NCI-H2196 treated with DMSO at 0.1 percent for 48 hours (cell line): Measurements from ENCODE around the gene SYAP1.
"Not testable (repeated sequence)": the region's sequence is repeated elsewhere in the genome, so short reads cannot be mapped to it uniquely, and the experiment has no call there.

Experiments
- DNase-seq: peaks from one replicate; lab custom pipeline; 2025; ENCODE audit not compliant: unreplicated experiment; lab: John Stamatoyannopoulos, UW

Gene SYAP1

GRCh38 chrX:16719334-16720084 is at the start of gene SYAP1:
TSS of gene SYAP1 (plus strand) at chrX:16719612. CDS start at chrX:16719725, 113 bp downstream.
- peak; percentile 60 for DNase-seq

GRCh38 chrX:16671005-16671404 is 48.4 kb upstream of the SYAP1 start:
- peak; percentile 4 for DNase-seq

GRCh38 chrX:16678689-16679088 is 40.7 kb upstream of the SYAP1 start:
- no peak for DNase-seq

GRCh38 chrX:16683007-16683664 is 36.3 kb upstream of the SYAP1 start:
- DNase-seq, result no peak

GRCh38 chrX:16687514-16687913 is 31.9 kb upstream of the SYAP1 start:
- DNase-seq, result no peak

GRCh38 chrX:16695079-16695676 is 24.2 kb upstream of the SYAP1 start:
- no peak for DNase-seq

DNA sequence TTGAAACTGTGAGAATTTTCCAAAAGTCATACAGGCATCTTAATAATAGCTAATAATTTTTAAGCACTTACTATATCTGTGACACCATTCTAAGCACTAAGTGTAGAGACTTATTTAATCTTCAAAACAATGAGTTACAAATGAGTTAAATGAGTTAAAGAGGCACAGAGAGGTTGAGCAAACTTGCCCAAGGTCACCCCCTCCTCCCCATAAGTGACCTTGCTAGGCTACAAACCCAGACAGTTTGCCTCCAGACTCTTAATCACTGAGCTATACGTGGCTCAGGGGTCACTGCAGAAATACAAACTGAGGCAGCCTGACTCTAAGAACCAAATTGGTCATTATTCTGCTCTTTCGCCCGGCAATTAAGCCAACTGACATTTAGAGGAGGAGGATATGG is 22.5 kb upstream of the SYAP1 start:
- DNase-seq, result no peak

DNA sequence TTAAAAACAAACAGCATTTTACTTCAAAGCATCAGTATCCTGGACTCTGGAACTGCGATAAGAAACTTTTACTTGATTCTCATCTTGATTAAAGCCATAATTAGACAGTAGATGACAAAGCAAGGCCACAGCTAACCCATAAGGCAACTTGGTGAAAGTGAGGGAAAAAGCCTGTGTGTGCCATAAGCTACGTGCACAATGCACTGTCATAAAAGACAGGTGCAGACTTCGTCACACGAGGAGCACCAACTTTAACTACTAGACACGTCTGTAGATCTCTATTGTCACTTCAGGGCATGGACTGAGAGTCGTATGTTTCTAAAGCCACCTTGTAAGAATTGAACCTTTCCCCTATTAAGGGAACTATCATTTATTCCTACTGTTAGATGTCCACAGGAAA is 20.0 kb upstream of the SYAP1 start:
- DNase-seq, result no peak

GRCh38 chrX:16700734-16701133 is 18.7 kb upstream of the SYAP1 start:
- DNase-seq, result no peak

DNA sequence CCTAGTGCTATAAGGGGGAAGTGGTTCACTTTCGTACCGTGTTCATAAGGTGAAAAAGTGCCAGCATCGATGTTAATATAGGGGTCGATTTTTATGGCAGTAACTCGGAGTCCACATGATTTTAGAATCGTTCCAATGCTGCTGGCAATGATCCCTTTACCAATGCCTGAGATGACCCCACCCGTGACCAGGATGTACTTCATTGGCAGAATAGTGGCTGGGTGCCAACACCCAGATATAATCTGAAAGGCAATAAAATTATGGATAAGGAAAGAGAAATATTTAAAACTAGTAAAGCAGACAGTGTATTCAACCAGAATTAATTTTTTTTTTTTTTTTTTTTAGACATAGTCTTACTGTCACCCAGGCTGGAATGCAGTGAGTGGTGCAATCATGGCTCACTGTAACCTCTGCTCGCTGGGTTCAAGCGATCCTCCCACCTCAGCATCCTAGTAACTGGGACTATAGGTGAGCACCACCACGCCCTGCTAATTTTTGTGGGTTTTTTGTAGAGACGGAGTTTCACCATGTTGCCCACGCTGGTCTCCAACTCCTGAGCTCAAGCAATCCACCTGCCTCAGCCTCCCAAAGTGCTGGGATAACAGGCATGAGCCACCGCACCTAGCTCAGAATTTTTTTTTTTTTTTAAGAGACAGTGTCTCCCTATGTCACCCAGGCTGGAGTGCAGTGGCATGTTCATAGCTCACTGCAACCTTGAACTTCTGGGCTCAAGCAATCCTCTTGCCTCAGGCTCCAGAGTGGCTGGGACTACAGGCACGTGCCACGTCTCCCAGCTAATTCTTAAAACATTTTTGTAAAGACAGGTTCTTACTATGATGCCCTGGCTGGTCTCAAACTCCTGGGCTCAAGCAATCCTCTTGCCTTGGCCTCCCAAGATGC is 16.5 kb upstream of the SYAP1 start:
- no peak for DNase-seq

DNA sequence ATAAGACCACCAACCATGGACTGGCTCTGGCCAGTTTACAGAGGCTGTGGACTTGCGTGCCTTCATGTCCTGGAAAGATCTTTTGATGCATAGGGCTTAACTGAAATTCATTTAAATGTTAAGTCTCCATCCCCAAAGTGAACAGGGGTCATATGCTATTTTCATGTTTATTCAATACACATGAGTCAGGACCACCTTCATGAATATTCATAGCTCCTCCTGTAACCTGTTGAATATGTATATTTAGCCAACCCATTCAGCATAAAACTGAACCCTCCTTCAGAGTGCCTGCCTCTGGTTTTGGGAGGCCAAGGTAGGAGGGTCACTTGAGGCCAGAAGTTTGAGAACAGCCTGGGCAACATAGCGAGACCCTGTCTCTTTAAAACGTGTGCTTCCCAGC is 14.0 kb upstream of the SYAP1 start:
- no peak for DNase-seq

DNA sequence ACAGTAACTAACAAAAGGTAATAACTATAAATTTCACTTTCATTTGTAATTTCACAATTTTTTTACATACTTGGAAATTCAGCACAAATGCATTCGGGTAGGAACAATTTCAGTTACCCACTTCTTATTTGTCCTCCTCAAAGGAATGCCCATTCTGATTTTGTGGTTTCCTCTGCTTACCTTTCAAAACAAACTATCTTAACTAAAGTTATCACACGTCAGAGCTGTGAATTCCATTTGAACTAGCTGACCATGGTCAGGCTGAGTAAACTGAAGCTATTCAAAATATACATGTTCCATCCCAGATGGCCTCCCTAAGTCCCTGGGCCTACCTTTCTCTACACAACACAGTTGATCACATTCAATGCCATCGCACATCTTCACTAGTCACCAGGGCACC is 11.4 kb upstream of the SYAP1 start:
- no peak for DNase-seq

GRCh38 chrX:16711219-16711811 is 8.1 kb upstream of the SYAP1 start:
- DNase-seq, result no peak

DNA sequence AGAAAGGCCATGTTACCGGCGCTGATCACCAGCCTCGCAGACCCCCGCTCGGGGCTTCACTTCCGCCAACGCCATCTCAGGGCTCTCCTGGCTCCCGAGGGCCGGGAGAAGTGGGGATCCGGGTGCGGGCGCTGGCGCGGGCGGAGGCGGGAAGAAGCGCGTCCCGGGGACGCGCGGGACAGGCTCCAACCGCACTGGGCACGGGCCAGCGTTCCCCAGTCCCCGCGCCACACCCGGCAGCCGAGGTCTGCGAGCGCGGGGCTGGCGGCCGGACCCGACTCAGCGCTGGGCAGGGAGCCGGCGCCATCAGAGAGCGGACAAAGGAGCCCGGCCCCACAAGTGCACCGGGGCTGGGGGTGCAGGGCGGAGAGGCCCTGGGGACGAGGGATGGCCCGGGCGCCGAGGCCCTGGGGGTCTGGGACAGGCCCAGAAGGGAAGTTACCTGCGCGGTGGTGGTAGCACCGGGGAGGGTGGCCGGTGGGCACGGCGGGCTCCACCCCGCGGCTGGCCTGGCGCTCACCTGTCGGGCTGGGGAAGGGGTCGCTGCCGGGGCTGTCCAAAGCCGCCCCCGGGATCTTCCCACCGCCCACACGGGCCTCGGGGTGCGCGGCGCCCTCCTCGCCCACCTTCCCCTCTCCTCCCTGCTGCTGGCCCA is 7.4 kb upstream of the SYAP1 start:
- no peak for DNase-seq

DNA sequence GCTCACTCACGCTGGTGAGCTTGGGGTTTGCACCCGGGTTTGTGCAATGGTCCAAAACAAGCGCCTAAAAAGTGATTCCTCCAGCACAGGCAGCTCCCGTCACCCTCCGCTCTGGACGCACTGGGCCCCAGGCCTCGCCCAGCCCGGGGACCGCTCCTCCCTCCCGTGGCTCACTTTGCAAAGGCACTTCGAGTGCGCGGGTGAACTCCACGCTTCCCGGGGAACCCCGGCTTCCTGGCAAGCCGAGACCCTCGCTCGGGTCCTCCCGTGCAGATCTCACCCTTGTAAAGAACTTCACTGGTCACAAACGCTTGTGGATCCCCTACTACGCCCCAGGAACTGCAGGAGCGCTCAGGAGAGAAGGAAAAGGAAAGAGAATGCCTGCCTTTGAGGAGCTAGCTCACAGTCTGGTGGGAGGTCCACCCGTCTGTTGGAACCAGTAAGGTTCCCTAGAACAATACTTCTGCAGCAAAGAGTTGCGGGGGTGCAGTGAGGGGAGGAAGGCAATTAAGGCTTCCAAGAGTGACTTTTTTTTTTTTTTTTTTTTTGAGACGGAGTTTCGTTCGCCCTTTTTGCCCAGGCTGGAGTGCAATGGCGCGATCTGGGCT is 6.8 kb upstream of the SYAP1 start, which contains the start of gene CTPS2:
Gene CTPS2 (minus strand): TSS at position 122 of the 608 bp plus-strand sequence. CDS start 9,767 bp downstream, outside the sequence.
- no peak for DNase-seq

GRCh38 chrX:16714504-16714903 is 4.9 kb upstream of the SYAP1 start:
- no peak for DNase-seq

DNA sequence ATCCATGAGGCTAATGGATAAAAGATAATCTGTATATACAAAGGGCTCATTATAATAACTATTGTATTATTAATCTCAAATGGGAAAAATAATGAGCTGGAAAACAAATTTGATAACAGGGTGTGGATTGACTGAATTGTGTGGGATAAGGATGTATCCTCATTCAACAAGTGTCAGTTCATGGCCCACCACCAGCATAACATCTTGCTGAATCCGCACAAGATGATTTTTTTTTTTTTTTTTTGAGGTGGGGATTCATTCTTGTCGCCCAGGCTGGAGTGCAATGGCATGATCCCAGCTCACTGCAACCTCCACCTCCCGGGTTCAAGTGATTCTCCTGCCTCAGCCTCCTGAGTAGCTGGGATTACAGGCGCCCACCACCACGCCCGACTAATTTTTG is 3.8 kb upstream of the SYAP1 start:
- not testable (repeated sequence) for DNase-seq

GRCh38 chrX:16716451-16716850 is 3.0 kb upstream of the SYAP1 start:
- not testable (repeated sequence) for DNase-seq

- DNase-seq, result no peak
Measured at GRCh38 chrX:16718824-16719333, 533 bp upstream of the SYAP1 start.

GRCh38 chrX:16722481-16722880 is 3.1 kb downstream of the SYAP1 start:
- no peak for DNase-seq
